Islet precursor cell (in vitro differentiated cells): Measurements from ENCODE around the gene CTBS.

Experiments used
- DNase-seq: peaks from one replicate; pipeline ENCODE4 v3.0.0-alpha.2; 2018

Gene CTBS

DNA sequence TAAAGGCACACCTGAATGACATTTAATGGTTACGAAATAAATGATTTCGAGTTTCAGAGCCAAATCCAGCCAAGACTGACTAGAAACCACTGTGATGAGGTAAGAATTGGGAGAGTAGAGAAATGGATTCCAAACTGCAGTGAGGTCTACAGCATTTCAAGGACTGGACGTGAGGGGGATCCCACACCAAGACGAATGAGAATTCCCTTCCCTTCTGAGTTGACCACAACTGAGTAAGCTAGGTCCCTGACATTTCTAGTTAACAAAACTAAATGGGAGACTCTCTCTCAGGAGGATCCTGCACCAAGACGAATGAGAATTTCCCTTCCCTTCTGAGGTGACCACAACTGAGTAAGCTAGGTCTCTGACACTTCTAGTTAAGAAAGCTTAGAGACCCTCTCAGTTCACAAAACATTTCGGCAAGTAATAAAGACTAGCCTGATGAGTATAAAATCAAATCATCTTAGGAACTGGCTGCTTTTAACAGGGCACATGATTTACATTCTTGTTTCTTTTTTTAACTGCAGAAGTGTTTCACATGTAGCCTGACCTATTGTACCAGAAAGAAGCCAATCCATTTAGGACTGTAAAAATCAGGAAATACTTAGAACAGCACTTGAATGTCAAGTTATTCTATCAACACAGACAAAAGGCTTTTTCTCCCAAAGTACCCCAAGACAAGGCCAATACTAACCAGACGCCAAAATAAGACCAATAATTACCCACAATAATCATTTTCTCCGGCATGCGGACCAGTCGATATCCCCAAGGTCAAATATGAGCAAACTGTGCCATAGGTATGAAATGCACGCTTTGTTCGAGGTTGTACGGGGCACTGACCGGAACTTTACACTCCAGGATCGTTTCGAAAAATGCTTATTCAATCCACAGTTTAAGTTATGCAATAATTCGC, 69.4 kb downstream of the CTBS start:
- no peak for DNase-seq

DNA sequence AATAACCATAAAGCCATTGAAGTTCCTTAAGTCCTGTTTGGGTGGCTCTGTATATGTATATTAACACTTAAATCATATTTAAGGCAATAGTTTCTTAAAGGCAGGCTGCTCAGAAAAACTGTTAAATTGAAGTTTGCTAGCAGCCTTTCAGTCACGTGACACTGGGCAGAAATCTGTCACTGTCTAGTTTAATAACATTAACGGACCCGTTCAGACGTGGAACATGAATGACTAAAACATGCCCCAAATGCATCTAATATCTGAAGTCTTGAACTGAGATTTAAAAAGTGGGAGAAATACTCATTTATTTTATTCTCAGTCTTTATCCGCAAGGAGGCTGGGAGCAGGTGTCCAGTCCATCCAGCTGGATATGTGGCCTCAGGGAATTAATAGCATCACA, 71.3 kb downstream of the CTBS start:
- no peak for DNase-seq
